OCI-LY1 (cell line): ENCODE results near the gene HOXD13.

ENCODE experiments used
- CTCF ChIP-seq: fragments of 200-600 bp; sonication (generic), shearing (Covaris generic); IDR thresholded peaks from 2 replicates; pipeline ENCODE4 v1.5.1; 2017; ENCODE audit warnings: mild to moderate bottlenecking, antibody characterized with exemption, low read length, moderate library complexity, mixed read lengths
- EZH2 ChIP-seq: fragments of 200-600 bp; sonication (generic), shearing (Covaris generic); IDR thresholded peaks from 2 replicates; pipeline ENCODE4 v1.8.0; 2017; ENCODE audit warnings: borderline replicate concordance, mixed run types, mild to moderate bottlenecking, antibody characterized with exemption, low read length, moderate library complexity, mixed read lengths

GRCh38 chr2:176109946-176110345 lies 17.4 kb downstream of the HOXD13 start:
- TF ChIP-seq CTCF, result no peak
- no peak for TF ChIP-seq EZH2
